HepG2 (cell line): ENCODE results near the gene ABCC9. TPM values are rescaled to one million over a fixed set of nuclear protein-coding genes. Genes with fewer than 3 reads are reported as not detected.

Experiments
- ATAC-seq: fragments of 200-7000 bp; cut with Tn5 transposase; 3 replicates; pipeline ENCODE4 v1.9.1; 2020; ENCODE audit warnings: mild to moderate bottlenecking, moderate library complexity
- BruUV-seq: library from RNA; stranded (reverse); fragments of 400-500 nt; replicated peaks from 2 replicates; lab custom pipeline; 2021; lab: Mats Ljungman, UMichigan
- CTCF ChIA-PET: fragments of 300-600 bp; formaldehyde crosslinking; extraction: SDS; loops from one replicate; lab custom pipeline; 2021; ENCODE audit warnings: low total read pairs, inconsistent platforms, low intra/inter-chr PET ratio; lab: Yijun Ruan, JAX
- POLR2A ChIA-PET: fragments of 350-600 bp; sonication (Branson Sonifier 250); formaldehyde crosslinking; loops from one replicate; lab custom pipeline; 2020; ENCODE audit warnings: antibody characterized with exemption, inconsistent platforms; lab: Yijun Ruan, JAX
- DNase-seq: peaks from one replicate; pipeline ENCODE4 v3.0.0-alpha.2; 2015; ENCODE audit warnings: low spot score
- FAIRE-seq: peaks from 3 replicates; lab custom pipeline; 2011; peaks lifted over from hg19 to GRCh38; lab: Jason Lieb, UNC
- H2AFZ ChIP-seq: one replicate; pipeline ENCODE4 v1.6.1; 2011; ENCODE audit warnings: low read length, inconsistent platforms
- H3K27ac ChIP-seq: fragments of 300-600 bp; 3 replicates; pipeline ENCODE4 v1.8.0; 2011; ENCODE audit warnings: mixed run types, mild to moderate bottlenecking, mixed read lengths, low read length, inconsistent platforms; ENCODE audit not compliant: insufficient read depth; ENCODE audit errors: extremely low read length
- H3K27me3 ChIP-seq, 2 experiments: fragments of 200-600 bp in 1 of 2; 2 replicates in 1 of 2; 3 replicates in 1 of 2; pipeline versions ENCODE4 v1.6.0 to v1.8.0; 2011; ENCODE audit warnings: low read length in 2 of 2, mild to moderate bottlenecking in 2 of 2, moderate library complexity in 2 of 2, inconsistent platforms in 1 of 2; ENCODE audit not compliant: insufficient read depth in 2 of 2, control insufficient read depth in 1 of 2
- H3K36me3 ChIP-seq, 2 experiments: fragments of 200-600 bp in 1 of 2; replicated peaks in 1 of 2; 2 replicates in 1 of 2; 3 replicates in 1 of 2; pipeline versions ENCODE4 v1.5.1 to v1.8.0; 2011; ENCODE audit warnings: low read length in 2 of 2, inconsistent platforms in 1 of 2; ENCODE audit not compliant: insufficient read depth in 2 of 2, control insufficient read depth in 1 of 2
- H3K4me1 ChIP-seq: 2 replicates; pipeline ENCODE4 v1.5.1; 2012; ENCODE audit warnings: low read length, inconsistent platforms; ENCODE audit not compliant: insufficient read depth
- H3K4me2 ChIP-seq: 2 replicates; pipeline ENCODE4 v1.6.0; 2011; ENCODE audit warnings: low read depth, low read length, inconsistent platforms
- H3K4me3 ChIP-seq, 3 experiments: fragments of 200-600 bp in 1 of 3; sonication (generic), shearing (Covaris generic) in 1 of 3; replicated peaks in 1 of 3; 2 replicates each; pipeline ENCODE4 v1.5.1; 2011 to 2016; ENCODE audit warnings: low read length in 3 of 3, inconsistent platforms in 2 of 3, low read depth in 2 of 3, mild to moderate bottlenecking in 2 of 3, control low read depth in 1 of 3, mixed read lengths in 1 of 3; ENCODE audit not compliant: insufficient read depth in 1 of 3
- H3K79me2 ChIP-seq: one replicate; pipeline ENCODE4 v1.6.1; 2011; ENCODE audit warnings: low read length, inconsistent platforms; ENCODE audit not compliant: insufficient read depth
- H3K9ac ChIP-seq: 2 replicates; pipeline ENCODE4 v1.6.0; 2011; ENCODE audit warnings: mild to moderate bottlenecking, low read depth, low read length, inconsistent platforms; ENCODE audit not compliant: insufficient read depth
- H3K9me3 ChIP-seq: 2 replicates; pipeline ENCODE4 v1.5.1; 2012; ENCODE audit warnings: mild to moderate bottlenecking, low read length
- H4K20me1 ChIP-seq: 2 replicates; pipeline ENCODE4 v1.6.0; 2011; ENCODE audit warnings: inconsistent platforms, mild to moderate bottlenecking, low read length, moderate library complexity; ENCODE audit not compliant: insufficient read depth
- LCORL ChIP-seq, 2 experiments: fragments of 450-650 bp in 1 of 2; sonication (generic) in 1 of 2; formaldehyde crosslinking in 1 of 2; IDR thresholded peaks; 2 replicates each; pipeline versions ENCODE4 v1.5.0 to v1.6.1; 2017 to 2020; ENCODE audit warnings: antibody characterized with exemption in 1 of 2, missing genetic modification reagents in 1 of 2
- PCBP2 ChIP-seq: fragments of 200-400 bp; formaldehyde crosslinking; optimal IDR thresholded peaks from 2 replicates; pipeline ENCODE3; 2018; ENCODE audit warnings: low read length, low read depth; ENCODE audit not compliant: poor library complexity, severe bottlenecking
- RFXAP ChIP-seq: sonication (generic); formaldehyde crosslinking; IDR thresholded peaks from 2 replicates; pipeline ENCODE4 v1.4.0; 2020; ENCODE audit warnings: missing genetic modification reagents, borderline replicate concordance
- ZNF230 ChIP-seq: sonication (generic); formaldehyde crosslinking; IDR thresholded peaks from 2 replicates; pipeline ENCODE4 v1.4.0; 2020; ENCODE audit warnings: mild to moderate bottlenecking, missing genetic modification reagents
- WGBS: methylation state at CpG from one replicate; pipeline ENCODE4 v1.1.6; 2017; ENCODE audit warnings: low lambda C conversion rate; 5-methylcytosine and 5-hydroxymethylcytosine counted together
- in situ Hi-C: cut with HindIII; loops from 2 replicates; pipeline ENCODE4 v1.10.0; 2017; ENCODE audit warnings: low pct_unique_long_range_greater_than_20kb; ENCODE audit not compliant: extremely low pct_ligation_motif_present
- intact Hi-C: fragments of 100-400 bp; cut with micrococcal nuclease; formaldehyde crosslinking; loops from one replicate; pipeline ENCODE4 v1.10.0; 2022; ENCODE audit not compliant: unreplicated experiment
- polyA plus RNA-seq, 8 experiments: library from polyadenylated mRNA; depleted of rRNA in 3 of 8; stranded (reverse) in 7 of 8; unstranded in 1 of 8; fragments of >200 nt; fragmentation: Illumina TruSeq in 4 of 8; extraction: Trizol in 4 of 8; gene quantifications; 2 replicates each; pipeline versions ENCODE4 v1.2.1 to v1.2.3, GENCODE V29; 2011 to 2016; ENCODE audit warnings: low read depth in 4 of 8, missing spikeins in 1 of 8, mixed read lengths in 1 of 8; ENCODE audit not compliant: insufficient read depth in 1 of 8
- total RNA-seq, 5 experiments: library from RNA; depleted of rRNA; stranded (reverse); fragments of >200 nt; fragmentation: Illumina TruSeq; extraction: Trizol; gene quantifications; 2 replicates each; pipeline ENCODE4 v1.2.3, GENCODE V29; 2016; ENCODE audit warnings: low read depth in 1 of 5
- TF ChIP-seq, protein P1 (sequence below): IDR thresholded peaks from 2 replicates; pipeline ENCODE4 v1.6.1; 2012; ENCODE audit warnings: low read length, improper control_type of control experiment

The ABCC9 gene
- total and polyA plus RNA-seq, 2 of the 13 experiments (the other 11 are each of a cell fraction or from before 2014, with no cell fraction given), result not detected

DNA sequence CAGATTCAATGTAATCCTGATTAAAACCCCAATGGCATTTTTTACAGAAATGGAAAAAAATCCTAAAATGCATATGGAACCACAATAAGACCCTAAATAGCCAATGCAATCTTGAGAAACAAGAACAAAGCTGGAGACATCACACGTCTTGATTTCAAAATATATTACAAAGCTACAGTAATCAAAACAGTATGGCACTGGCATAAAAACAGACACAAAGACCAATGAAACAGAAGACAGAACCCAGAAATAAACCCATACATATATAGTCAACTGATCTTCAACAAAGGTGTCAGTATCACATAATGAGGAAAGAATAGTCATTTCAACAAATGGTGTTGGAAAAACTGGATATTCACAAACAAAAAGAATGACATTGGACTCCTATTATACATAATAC lies 9.4 kb upstream of the ABCC9 start:
- Histone ChIP-seq H3K79me2 (no peaks in the 10 kb centered on the region), H3K9me3 (peaks cover 31% of the 10 kb centered on the region), H2AFZ (no peak overlapping the region), H3K4me2 (no peak overlapping the region), H3K4me3 (no peak overlapping the region), H3K4me1 (no peaks in the 10 kb centered on the region), H3K27me3 (no peaks in the 10 kb centered on the region; a peak in 1 of 5 replicates), H4K20me1 (no peaks in the 10 kb centered on the region), H3K36me3 (no peaks in the 10 kb centered on the region), H3K27ac (no peak overlapping the region), H3K9ac (no peak overlapping the region)
- ChIA-PET POLR2A (no interaction called here), CTCF (no interaction called here)
- 5% methylated on average over 1 of the region's 1 CpG for WGBS
- TF ChIP-seq, protein P1, sequence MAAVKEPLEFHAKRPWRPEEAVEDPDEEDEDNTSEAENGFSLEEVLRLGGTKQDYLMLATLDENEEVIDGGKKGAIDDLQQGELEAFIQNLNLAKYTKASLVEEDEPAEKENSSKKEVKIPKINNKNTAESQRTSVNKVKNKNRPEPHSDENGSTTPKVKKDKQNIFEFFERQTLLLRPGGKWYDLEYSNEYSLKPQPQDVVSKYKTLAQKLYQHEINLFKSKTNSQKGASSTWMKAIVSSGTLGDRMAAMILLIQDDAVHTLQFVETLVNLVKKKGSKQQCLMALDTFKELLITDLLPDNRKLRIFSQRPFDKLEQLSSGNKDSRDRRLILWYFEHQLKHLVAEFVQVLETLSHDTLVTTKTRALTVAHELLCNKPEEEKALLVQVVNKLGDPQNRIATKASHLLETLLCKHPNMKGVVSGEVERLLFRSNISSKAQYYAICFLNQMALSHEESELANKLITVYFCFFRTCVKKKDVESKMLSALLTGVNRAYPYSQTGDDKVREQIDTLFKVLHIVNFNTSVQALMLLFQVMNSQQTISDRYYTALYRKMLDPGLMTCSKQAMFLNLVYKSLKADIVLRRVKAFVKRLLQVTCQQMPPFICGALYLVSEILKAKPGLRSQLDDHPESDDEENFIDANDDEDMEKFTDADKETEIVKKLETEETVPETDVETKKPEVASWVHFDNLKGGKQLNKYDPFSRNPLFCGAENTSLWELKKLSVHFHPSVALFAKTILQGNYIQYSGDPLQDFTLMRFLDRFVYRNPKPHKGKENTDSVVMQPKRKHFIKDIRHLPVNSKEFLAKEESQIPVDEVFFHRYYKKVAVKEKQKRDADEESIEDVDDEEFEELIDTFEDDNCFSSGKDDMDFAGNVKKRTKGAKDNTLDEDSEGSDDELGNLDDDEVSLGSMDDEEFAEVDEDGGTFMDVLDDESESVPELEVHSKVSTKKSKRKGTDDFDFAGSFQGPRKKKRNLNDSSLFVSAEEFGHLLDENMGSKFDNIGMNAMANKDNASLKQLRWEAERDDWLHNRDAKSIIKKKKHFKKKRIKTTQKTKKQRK, result no peak
- FAIRE-seq (no peak), ATAC-seq (no peak), DNase-seq (no peak)
- intact Hi-C loops (no loop called here), in situ Hi-C loops (no loop called here)
- no TSS peak for BruUV-seq

DNA sequence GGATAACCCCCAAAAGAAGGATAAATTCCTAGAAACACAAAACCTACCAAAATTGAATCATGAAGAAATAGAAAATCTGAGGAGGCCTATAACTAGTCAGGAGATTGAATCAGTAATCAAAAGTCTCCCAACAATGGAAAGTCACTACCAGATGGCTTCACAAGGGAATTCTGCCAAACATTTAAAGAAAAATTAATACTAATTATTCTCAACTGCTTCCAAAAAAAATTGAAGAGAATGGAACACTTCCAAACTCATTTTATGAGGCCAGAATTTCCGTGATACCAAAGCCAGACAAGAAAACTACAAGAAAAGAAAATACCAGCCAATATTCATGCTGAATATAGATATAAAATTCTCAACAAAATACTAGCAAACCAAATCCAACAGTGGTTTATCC lies 7.8 kb upstream of the ABCC9 start:
- ATAC-seq (no peak), FAIRE-seq (no peak), DNase-seq (no peak)
- in situ Hi-C loops, result no loop called here
- intact Hi-C loops, result no loop called here
- Histone ChIP-seq H3K9ac (no peak overlapping the region), H3K27ac (no peak overlapping the region), H2AFZ (no peak overlapping the region), H3K4me3 (no peak overlapping the region), H3K4me2 (no peak overlapping the region), H3K27me3 (no peaks in the 10 kb centered on the region; a peak in 1 of 5 replicates), H4K20me1 (no peaks in the 10 kb centered on the region), H3K36me3 (no peaks in the 10 kb centered on the region), H3K4me1 (no peaks in the 10 kb centered on the region), H3K9me3 (peaks cover 35% of the 10 kb centered on the region), H3K79me2 (no peaks in the 10 kb centered on the region)
- TF ChIP-seq RFXAP (CRISPR knock-in tag) (no peak), PCBP2 (no peak), ZNF230 (CRISPR knock-in tag) (no peak), LCORL (IDR thresholded peaks at IDR 0.05) (no peak), LCORL (CRISPR knock-in tag; IDR thresholded peaks at IDR 0.05) (no peak)
- ChIA-PET POLR2A (no interaction called here), CTCF (no interaction called here)
- BruUV-seq, result no TSS peak
- 0% methylated on average over 1 of the region's 1 CpG for WGBS
